Endothelial cell (in vitro differentiated cells): Measurements from ENCODE around the gene FAM107B. TPM values are rescaled to one million over a fixed set of nuclear protein-coding genes. Genes with fewer than 3 reads are reported as not detected.
A peak's percentile ranks its signal among the peaks of the same experiment; 100 is the strongest.

Source experiments
- DNase-seq: peaks from one replicate; pipeline ENCODE4 v3.0.0; 2021; ENCODE audit warnings: low spot score
- H3K27ac Mint-ChIP-seq: one replicate; pipeline ENCODE4 v1.8.0; 2021; ENCODE audit warnings: mixed read lengths, inconsistent platforms; ENCODE audit not compliant: unreplicated experiment
- H3K27me3 Mint-ChIP-seq: one replicate; pipeline ENCODE4 v1.8.0; 2021; ENCODE audit warnings: mild to moderate bottlenecking, moderate library complexity, mixed read lengths, inconsistent platforms; ENCODE audit not compliant: unreplicated experiment
- H3K36me3 Mint-ChIP-seq: one replicate; pipeline ENCODE4 v1.8.0; 2021; ENCODE audit warnings: mild to moderate bottlenecking, low read depth, mixed read lengths, inconsistent platforms; ENCODE audit not compliant: unreplicated experiment
- H3K4me1 Mint-ChIP-seq: one replicate; pipeline ENCODE4 v1.8.0; 2021; ENCODE audit warnings: mild to moderate bottlenecking, mixed read lengths, inconsistent platforms; ENCODE audit not compliant: unreplicated experiment
- H3K4me3 Mint-ChIP-seq: one replicate; pipeline ENCODE4 v1.8.0; 2021; ENCODE audit warnings: mild to moderate bottlenecking, mixed read lengths, inconsistent platforms; ENCODE audit not compliant: unreplicated experiment
- H3K9me3 Mint-ChIP-seq: one replicate; pipeline ENCODE4 v1.8.0; 2021; ENCODE audit warnings: mixed read lengths, inconsistent platforms; ENCODE audit not compliant: unreplicated experiment
- total RNA-seq: library from RNA; stranded (reverse); fragmentation: NEBNext Ultra II Directional; extraction: Animal tissue kit (Norgen Biotek cat#: 25700); gene quantifications from one replicate; pipeline ENCODE4 v1.2.1, GENCODE V29; 2021; ENCODE audit not compliant: unreplicated experiment
- TF ChIP-seq, protein P1 (sequence below): fragments of 200-600 bp; sonication (generic); IDR thresholded peaks from one replicate; pipeline ENCODE4 v1.5.0; 2021; ENCODE audit warnings: antibody characterized with exemption; ENCODE audit not compliant: unreplicated experiment

FAM107B gene
- total RNA-seq, 1 donor from 2014 or later = 462 TPM

GRCh38 chr10:14481752-14482151, 292.9 kb downstream of the FAM107B start:
- Mint-ChIP-seq H3K27ac (no peak overlapping the region), H3K4me3 (no peak overlapping the region), H3K4me1 (peaks cover 3% of the 10 kb centered on the region), H3K36me3 (no peaks in the 10 kb centered on the region), H3K27me3 (no peaks in the 10 kb centered on the region), H3K9me3 (no peaks in the 10 kb centered on the region)
- DNase-seq = no peak
- TF ChIP-seq, protein P1, sequence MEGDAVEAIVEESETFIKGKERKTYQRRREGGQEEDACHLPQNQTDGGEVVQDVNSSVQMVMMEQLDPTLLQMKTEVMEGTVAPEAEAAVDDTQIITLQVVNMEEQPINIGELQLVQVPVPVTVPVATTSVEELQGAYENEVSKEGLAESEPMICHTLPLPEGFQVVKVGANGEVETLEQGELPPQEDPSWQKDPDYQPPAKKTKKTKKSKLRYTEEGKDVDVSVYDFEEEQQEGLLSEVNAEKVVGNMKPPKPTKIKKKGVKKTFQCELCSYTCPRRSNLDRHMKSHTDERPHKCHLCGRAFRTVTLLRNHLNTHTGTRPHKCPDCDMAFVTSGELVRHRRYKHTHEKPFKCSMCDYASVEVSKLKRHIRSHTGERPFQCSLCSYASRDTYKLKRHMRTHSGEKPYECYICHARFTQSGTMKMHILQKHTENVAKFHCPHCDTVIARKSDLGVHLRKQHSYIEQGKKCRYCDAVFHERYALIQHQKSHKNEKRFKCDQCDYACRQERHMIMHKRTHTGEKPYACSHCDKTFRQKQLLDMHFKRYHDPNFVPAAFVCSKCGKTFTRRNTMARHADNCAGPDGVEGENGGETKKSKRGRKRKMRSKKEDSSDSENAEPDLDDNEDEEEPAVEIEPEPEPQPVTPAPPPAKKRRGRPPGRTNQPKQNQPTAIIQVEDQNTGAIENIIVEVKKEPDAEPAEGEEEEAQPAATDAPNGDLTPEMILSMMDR = no peak

GRCh38 chr10:14481014-14481413, 293.7 kb downstream of the FAM107B start:
- TF ChIP-seq, protein P1 = no peak
- H3K4me3 Mint-ChIP-seq = no peak overlapping the region
- H3K4me1 Mint-ChIP-seq = peaks cover 3% of the 10 kb centered on the region
- H3K36me3 Mint-ChIP-seq = no peaks in the 10 kb centered on the region
- no peak overlapping the region for H3K27ac Mint-ChIP-seq
- no peaks in the 10 kb centered on the region for H3K9me3 Mint-ChIP-seq
- H3K27me3 Mint-ChIP-seq = no peaks in the 10 kb centered on the region
- no peak for DNase-seq

DNA sequence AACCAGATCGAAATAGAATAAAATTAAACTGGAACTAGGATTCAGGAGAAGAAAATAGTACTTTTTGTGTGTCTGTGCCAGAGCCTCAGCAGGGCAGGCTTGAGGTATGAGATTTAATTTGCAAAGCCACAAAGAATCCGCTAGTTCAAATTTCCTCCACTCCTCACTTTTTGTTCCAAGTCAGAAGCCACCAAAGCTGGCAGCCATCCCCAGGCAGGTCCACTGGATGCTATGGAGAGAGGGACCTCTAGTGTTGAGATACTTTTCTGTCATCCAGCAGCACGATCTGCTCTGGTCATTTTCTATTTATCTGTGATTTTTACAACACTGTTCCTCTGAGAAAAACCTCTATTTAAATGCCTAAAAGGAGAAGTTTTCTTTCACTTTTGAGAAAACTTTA, 296.1 kb downstream of the FAM107B start:
- TF ChIP-seq, protein P1 = peak; percentile 48
- DNase-seq = peak; percentile 56
- no peak overlapping the region for H3K27ac Mint-ChIP-seq
- H3K4me3 Mint-ChIP-seq = no peak overlapping the region
- peaks cover 5% of the 10 kb centered on the region for H3K36me3 Mint-ChIP-seq
- H3K27me3 Mint-ChIP-seq = no peaks in the 10 kb centered on the region
- H3K4me1 Mint-ChIP-seq = peaks cover 3% of the 10 kb centered on the region
- H3K9me3 Mint-ChIP-seq = peaks cover 7% of the 10 kb centered on the region

DNA sequence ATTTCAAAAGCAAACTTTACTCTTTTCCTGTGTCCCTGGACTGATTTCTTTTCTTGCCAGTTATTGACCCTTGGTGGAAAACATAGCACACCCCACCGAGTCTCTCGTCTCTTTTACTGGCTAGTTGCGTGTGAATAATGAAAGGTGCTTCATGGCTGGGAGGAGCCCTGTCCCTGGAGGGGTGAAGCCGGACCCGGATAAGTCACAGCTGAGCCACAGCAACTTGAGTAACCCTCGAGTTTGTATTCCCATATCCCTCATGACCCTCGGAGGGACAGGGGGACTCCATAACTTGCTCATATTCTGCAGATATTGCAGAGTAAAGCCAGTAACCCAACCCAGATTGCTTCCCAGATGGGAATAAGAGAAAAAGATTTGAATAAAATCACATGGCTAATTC, 296.5 kb downstream of the FAM107B start:
- Mint-ChIP-seq H3K9me3 (peaks cover 7% of the 10 kb centered on the region), H3K36me3 (peaks cover 5% of the 10 kb centered on the region), H3K4me1 (peaks cover 3% of the 10 kb centered on the region), H3K4me3 (no peak overlapping the region), H3K27ac (peak overlapping the region; percentile 52), H3K27me3 (no peaks in the 10 kb centered on the region)
- TF ChIP-seq, protein P1 = no peak
- DNase-seq = no peak

DNA sequence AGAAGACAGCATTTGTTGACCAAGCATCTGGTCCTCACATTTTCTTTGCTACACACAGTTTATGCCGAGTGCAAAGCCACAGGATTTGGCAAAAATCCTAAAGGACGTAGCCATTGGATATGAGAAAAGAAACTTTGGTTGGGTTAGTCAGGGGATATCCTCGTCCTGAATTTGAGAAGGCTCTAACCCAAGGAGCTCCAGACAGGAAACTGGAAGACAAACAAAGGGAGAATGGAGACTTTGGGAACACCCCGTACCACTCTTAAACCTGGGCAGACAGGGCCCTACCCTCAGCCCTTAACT, 297.3 kb downstream of the FAM107B start:
- no peak overlapping the region for H3K27ac Mint-ChIP-seq
- no peak overlapping the region for H3K4me3 Mint-ChIP-seq

More for the DNA sequence above, 297.3 kb downstream of the FAM107B start:
- TF ChIP-seq, protein P1 = no peak
- H3K9me3 Mint-ChIP-seq = peaks cover 7% of the 10 kb centered on the region
- H3K36me3 Mint-ChIP-seq = peaks cover 10% of the 10 kb centered on the region
- DNase-seq = no peak
- peaks cover 3% of the 10 kb centered on the region for H3K4me1 Mint-ChIP-seq
- peaks cover 4% of the 10 kb centered on the region for H3K27me3 Mint-ChIP-seq
